Naive thymus-derived CD4-positive, alpha-beta T cell (primary cell): ENCODE data around the gene GNA12. TPM values are rescaled to one million over a fixed set of nuclear protein-coding genes. Genes with fewer than 3 reads are reported as not detected.
A peak's percentile ranks its signal among the peaks of the same experiment; 100 is the strongest.

Experiments used
- ATAC-seq: fragments of 150-1000 bp; cut with Tn5 transposase; 2 replicates; pipeline ENCODE4 v1.10.0; 2021; ENCODE audit warnings: mild to moderate bottlenecking, moderate library complexity
- CTCF ChIA-PET: fragments of 350-600 bp; sonication (Branson Sonifier 250); formaldehyde crosslinking; loops from one replicate; lab custom pipeline; 2021; ENCODE audit warnings: antibody characterized with exemption; lab: Charles Lee
- POLR2A ChIA-PET: fragments of 350-600 bp; sonication (Branson Sonifier 250); formaldehyde crosslinking; loops from one replicate; lab custom pipeline; 2021; ENCODE audit warnings: antibody characterized with exemption, inconsistent platforms; lab: Charles Lee
- DNase-seq, 9 donors: peaks; one replicate each; pipeline versions ENCODE4 v3.0.0 to v3.0.0-alpha.2; 2020 to 2022; ENCODE audit warnings: mixed read lengths in 1 of 9
- H3K27ac ChIP-seq: one replicate; pipeline ENCODE4 v1.7.0; 2013; ENCODE audit warnings: mild to moderate bottlenecking, low read depth, low read length, moderate library complexity
- H3K27me3 ChIP-seq, 2 donors: one replicate each; pipeline ENCODE4 v1.7.0; 2013; ENCODE audit warnings: low read length in 2 of 2, mild to moderate bottlenecking in 2 of 2, moderate library complexity in 2 of 2; ENCODE audit not compliant: control insufficient read depth in 2 of 2, insufficient read depth in 2 of 2
- H3K36me3 ChIP-seq, 3 experiments: 1 replicate in 2 of 3; 2 replicates in 1 of 3; pipeline ENCODE4 v1.7.0; 2013; ENCODE audit warnings: low read length in 3 of 3, mild to moderate bottlenecking in 3 of 3, moderate library complexity in 1 of 3; ENCODE audit not compliant: insufficient read depth in 3 of 3, control insufficient read depth in 2 of 3
- H3K4me1 ChIP-seq, 2 donors: one replicate each; pipeline ENCODE4 v1.7.0; 2013; ENCODE audit warnings: low read length in 2 of 2, mild to moderate bottlenecking in 2 of 2, moderate library complexity in 1 of 2; ENCODE audit not compliant: control insufficient read depth in 2 of 2, insufficient read depth in 2 of 2
- H3K4me3 ChIP-seq: 2 replicates; pipeline ENCODE4 v1.7.0; 2013; ENCODE audit warnings: mild to moderate bottlenecking, low read length
- H3K9me3 ChIP-seq, 3 experiments: 1 replicate in 2 of 3; 2 replicates in 1 of 3; pipeline ENCODE4 v1.7.0; 2013; ENCODE audit warnings: low read length in 3 of 3; ENCODE audit not compliant: control insufficient read depth in 2 of 3
- H3K27ac Mint-ChIP-seq, 9 donors: one replicate each; pipeline ENCODE4 v1.8.0; 2020 to 2022; ENCODE audit warnings: mixed read lengths in 9 of 9, mild to moderate bottlenecking in 8 of 9, moderate library complexity in 5 of 9, inconsistent platforms in 2 of 9
- H3K27me3 Mint-ChIP-seq, 5 donors: one replicate each; pipeline ENCODE4 v1.8.0; 2021 to 2022; ENCODE audit warnings: mixed read lengths in 5 of 5, mild to moderate bottlenecking in 1 of 5
- H3K36me3 Mint-ChIP-seq, 5 donors: one replicate each; pipeline ENCODE4 v1.8.0; 2020 to 2022; ENCODE audit warnings: mixed read lengths in 5 of 5, mild to moderate bottlenecking in 3 of 5, inconsistent platforms in 1 of 5
- H3K4me1 Mint-ChIP-seq, 7 donors: one replicate each; pipeline ENCODE4 v1.8.0; 2020 to 2022; ENCODE audit warnings: mixed read lengths in 7 of 7, mild to moderate bottlenecking in 3 of 7, inconsistent platforms in 1 of 7
- H3K4me3 Mint-ChIP-seq, 10 donors: one replicate each; pipeline ENCODE4 v1.8.0; 2020 to 2022; ENCODE audit warnings: mild to moderate bottlenecking in 10 of 10, mixed read lengths in 10 of 10, moderate library complexity in 6 of 10, inconsistent platforms in 2 of 10
- H3K9me3 Mint-ChIP-seq, 11 donors: one replicate each; pipeline ENCODE4 v1.8.0; 2020 to 2022; ENCODE audit warnings: mixed read lengths in 11 of 11, mild to moderate bottlenecking in 4 of 11, inconsistent platforms in 1 of 11, moderate library complexity in 1 of 11
- intact Hi-C, 2 donors: fragments of 100-400 bp; cut with micrococcal nuclease; formaldehyde crosslinking; loops; one replicate each; pipeline ENCODE4 v1.15.1; 2023
- polyA plus RNA-seq, 2 donors: library from polyadenylated mRNA; unstranded; fragments of 300-500 nt; fragmentation: Illumina TruSeq; gene quantifications; one replicate each; pipeline ENCODE4 v1.2.3, GENCODE V29; 2021
- total RNA-seq, 6 experiments: library from RNA in 5 of 6; stranded (reverse) in 5 of 6; gene quantifications; 1 replicate in 5 of 6; 2 replicates in 1 of 6; pipeline ENCODE4 v1.2.3 and lab custom pipeline; 2021 to 2026

The GNA12 gene
- total and polyA plus RNA-seq, 7 experiments from 2014 or later, result 4.2 to 25.7 (median 18.5) TPM

DNA sequence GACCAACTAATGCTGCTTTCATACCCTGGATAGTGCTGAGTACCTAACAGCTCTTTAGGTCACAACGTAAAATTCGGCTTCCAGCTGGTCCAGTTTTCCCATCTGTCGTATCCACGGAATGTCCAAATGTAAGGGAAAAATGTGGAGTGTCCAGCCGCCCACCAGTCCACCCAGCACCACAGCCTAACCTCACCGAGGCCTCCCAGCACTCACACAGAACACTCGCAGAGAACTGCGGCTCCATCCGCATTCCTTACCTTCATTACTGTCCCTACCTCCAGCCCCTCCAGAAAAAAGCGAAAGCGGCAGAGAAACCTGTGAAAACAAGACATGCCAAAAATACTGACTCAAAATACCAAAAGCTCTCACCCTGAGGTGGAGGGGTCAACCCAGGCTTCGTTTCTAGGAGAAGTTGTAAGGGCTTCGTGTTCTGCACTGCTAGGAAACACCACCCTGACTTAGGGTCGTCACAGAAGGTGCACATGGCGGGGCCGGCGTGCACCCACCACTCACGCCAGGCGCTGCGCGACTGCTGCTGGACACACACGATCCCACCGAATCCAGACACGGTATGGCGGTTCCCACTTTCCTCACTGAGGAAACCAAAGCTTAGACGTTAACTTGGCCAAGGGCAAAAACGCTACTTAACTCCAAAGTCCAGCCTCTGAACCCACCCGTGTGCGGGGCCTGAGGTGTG, 82.2 kb downstream of the GNA12 start:
- Mint-ChIP-seq H3K27me3 (no peaks in the 10 kb centered on the region), H3K4me1 (peaks cover 8 to 38% (median 20%) of the 10 kb centered on the region in 7 donors), H3K9me3 (peaks cover 0 to 2% (median 0%) of the 10 kb centered on the region in 11 donors), H3K27ac (peak overlapping the region in 1 of 9 donors; percentile 26), H3K4me3 (no peak overlapping the region), H3K36me3 (peaks cover 5 to 49% (median 20%) of the 10 kb centered on the region in 5 donors)
- Histone ChIP-seq H3K27ac (no peak overlapping the region), H3K9me3 (no peaks in the 10 kb centered on the region), H3K4me3 (no peak overlapping the region), H3K4me1 (peaks cover 0 to 29% of the 10 kb centered on the region in 2 donors), H3K36me3 (no peaks in the 10 kb centered on the region), H3K27me3 (no peaks in the 10 kb centered on the region)
- intact Hi-C loops, result no loop called here
- ChIA-PET POLR2A (no interaction called here), CTCF (no interaction called here)
- DNase-seq (no peak), ATAC-seq (no peak)

DNA sequence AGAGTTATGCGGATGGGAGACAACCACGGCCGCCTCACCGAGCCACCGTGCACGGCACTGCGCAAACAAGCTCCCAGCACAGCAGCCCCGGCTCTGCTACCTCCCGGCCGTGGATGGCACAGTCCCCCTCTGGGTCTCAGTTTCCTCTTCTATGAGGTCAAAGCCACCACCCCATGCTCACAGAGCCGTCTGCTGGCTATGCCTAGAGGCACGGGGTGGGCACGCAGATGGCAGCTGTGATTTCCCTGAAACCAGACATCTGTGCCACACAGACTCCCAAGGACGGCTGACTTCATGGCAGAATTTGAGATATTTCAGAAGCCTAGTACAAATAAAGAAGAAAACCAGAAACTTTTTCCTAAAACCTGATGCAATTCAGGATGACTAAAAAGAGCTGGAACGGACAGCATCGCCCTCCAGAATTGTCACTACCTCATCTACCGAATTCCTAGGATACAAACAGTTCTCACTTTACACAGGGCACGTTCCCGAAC, 82.9 kb downstream of the GNA12 start:
- peaks cover 7 to 52% (median 27%) of the 10 kb centered on the region in 5 donors for H3K36me3 Mint-ChIP-seq
- no peak overlapping the region for H3K4me3 Mint-ChIP-seq
- Histone ChIP-seq H3K27me3 (no peaks in the 10 kb centered on the region), H3K4me1 (peaks cover 0 to 29% of the 10 kb centered on the region in 2 donors), H3K27ac (no peak overlapping the region), H3K9me3 (no peaks in the 10 kb centered on the region), H3K36me3 (no peaks in the 10 kb centered on the region), H3K4me3 (no peak overlapping the region)
- peak overlapping the region in 2 of 9 donors; percentile 15 to 26 for H3K27ac Mint-ChIP-seq
- no peak for DNase-seq
- H3K9me3 Mint-ChIP-seq, result peaks cover 0 to 6% (median 0%) of the 10 kb centered on the region in 11 donors
- no peaks in the 10 kb centered on the region for H3K27me3 Mint-ChIP-seq
- CTCF ChIA-PET, result no interaction called here
- intact Hi-C loops, result no loop called here
- peaks cover 8 to 45% (median 20%) of the 10 kb centered on the region in 7 donors for H3K4me1 Mint-ChIP-seq
- no peak for ATAC-seq
- POLR2A ChIA-PET, result interaction anchor here (0.6 kb wide), 1 partner anchor 80 kb away, joined by 3 read pairs; no protein-coding TSS in a partner anchor

DNA sequence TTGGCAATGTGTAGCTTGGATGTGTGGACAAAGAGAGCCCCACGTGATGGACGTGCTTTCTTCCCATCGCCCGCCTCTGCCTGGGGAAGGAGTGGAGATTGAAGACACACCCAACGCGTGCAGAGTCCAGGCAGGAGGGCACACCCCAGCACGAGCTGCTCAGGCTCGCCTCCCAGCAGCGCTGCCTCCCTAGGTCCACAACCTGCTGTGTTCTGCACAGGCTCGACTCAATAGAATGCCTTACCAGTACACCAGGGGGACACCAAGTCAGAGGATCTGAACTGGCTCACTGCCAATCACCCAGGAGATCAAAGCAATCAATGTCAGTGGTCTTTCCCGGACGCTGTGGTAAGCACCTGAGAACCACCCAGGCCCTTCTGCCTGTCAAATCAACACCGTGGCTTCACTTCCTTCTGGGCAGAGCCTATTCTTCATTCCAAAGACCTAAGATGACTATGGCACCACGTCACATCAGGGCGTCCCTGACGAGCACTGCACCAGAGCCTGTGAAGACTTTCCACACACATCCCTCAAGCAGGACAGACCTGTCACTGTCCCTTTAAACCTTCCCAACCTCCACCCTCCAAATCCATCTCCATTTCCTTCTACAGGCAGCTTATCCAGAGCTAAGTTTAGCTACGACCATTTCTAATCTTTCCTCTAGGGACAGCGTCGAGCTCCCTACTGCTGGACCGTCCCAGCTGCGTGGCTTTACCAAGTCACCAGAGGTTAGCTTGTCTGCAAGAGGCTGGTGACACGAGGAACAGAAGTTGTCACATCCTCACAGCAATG, 83.8 kb downstream of the GNA12 start:
- DNase-seq (no peak), ATAC-seq (peak; percentile 62)
- peak overlapping the region in 3 of 9 donors; percentile 15 to 67 (median 44) for H3K27ac Mint-ChIP-seq
- ChIA-PET CTCF (no interaction called here), POLR2A (interaction anchor here (0.6 kb wide), 1 partner anchor 81 kb away, joined by 3 read pairs; no protein-coding TSS in a partner anchor)
- Histone ChIP-seq H3K27me3 (no peaks in the 10 kb centered on the region), H3K4me3 (no peak overlapping the region), H3K27ac (no peak overlapping the region), H3K4me1 (peaks cover 0 to 29% of the 10 kb centered on the region in 2 donors), H3K9me3 (no peaks in the 10 kb centered on the region), H3K36me3 (no peaks in the 10 kb centered on the region)
- H3K27me3 Mint-ChIP-seq, result no peaks in the 10 kb centered on the region
- H3K4me1 Mint-ChIP-seq, result peaks cover 8 to 45% (median 20%) of the 10 kb centered on the region in 7 donors
- peaks cover 0 to 13% (median 0%) of the 10 kb centered on the region in 11 donors for H3K9me3 Mint-ChIP-seq
- H3K4me3 Mint-ChIP-seq, result peak overlapping the region in 1 of 10 donors; percentile 35
- intact Hi-C loops, result no loop called here
- peaks cover 7 to 56% (median 34%) of the 10 kb centered on the region in 5 donors for H3K36me3 Mint-ChIP-seq

DNA sequence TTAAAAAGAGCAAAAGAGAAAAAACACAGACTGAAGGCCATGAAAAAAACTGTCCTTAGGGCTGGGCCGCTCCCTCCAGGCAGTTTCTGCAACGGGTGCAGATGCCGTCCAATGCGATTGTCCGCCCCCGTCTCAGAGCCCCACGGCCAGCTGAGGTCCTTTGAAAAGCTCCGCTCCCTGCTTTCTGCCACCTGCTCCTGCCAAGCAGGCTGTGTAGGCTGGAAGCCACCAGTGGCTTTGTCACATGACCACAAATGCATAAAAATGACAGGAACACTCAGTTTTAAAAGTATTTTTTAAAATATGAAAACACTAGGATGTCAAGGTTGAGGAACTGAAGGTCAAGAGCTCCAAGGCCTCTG, 84.4 kb downstream of the GNA12 start:
- Histone ChIP-seq H3K4me3 (no peak overlapping the region), H3K9me3 (no peaks in the 10 kb centered on the region), H3K27me3 (no peaks in the 10 kb centered on the region), H3K36me3 (no peaks in the 10 kb centered on the region), H3K4me1 (peaks cover 0 to 29% of the 10 kb centered on the region in 2 donors), H3K27ac (no peak overlapping the region)
- Mint-ChIP-seq H3K9me3 (peaks cover 0 to 13% (median 0%) of the 10 kb centered on the region in 11 donors), H3K27ac (peak overlapping the region in 1 of 9 donors; percentile 59), H3K4me3 (no peak overlapping the region), H3K4me1 (peaks cover 8 to 45% (median 20%) of the 10 kb centered on the region in 7 donors), H3K36me3 (peaks cover 11 to 61% (median 38%) of the 10 kb centered on the region in 5 donors), H3K27me3 (no peaks in the 10 kb centered on the region)
- no peak for ATAC-seq
- intact Hi-C loops, result loop anchor here in 1 of 2 donors (2.0 kb wide), 1 partner anchor 49 kb away; no protein-coding TSS in a partner anchor
- ChIA-PET POLR2A (no interaction called here), CTCF (no interaction called here)
- DNase-seq, result no peak

DNA sequence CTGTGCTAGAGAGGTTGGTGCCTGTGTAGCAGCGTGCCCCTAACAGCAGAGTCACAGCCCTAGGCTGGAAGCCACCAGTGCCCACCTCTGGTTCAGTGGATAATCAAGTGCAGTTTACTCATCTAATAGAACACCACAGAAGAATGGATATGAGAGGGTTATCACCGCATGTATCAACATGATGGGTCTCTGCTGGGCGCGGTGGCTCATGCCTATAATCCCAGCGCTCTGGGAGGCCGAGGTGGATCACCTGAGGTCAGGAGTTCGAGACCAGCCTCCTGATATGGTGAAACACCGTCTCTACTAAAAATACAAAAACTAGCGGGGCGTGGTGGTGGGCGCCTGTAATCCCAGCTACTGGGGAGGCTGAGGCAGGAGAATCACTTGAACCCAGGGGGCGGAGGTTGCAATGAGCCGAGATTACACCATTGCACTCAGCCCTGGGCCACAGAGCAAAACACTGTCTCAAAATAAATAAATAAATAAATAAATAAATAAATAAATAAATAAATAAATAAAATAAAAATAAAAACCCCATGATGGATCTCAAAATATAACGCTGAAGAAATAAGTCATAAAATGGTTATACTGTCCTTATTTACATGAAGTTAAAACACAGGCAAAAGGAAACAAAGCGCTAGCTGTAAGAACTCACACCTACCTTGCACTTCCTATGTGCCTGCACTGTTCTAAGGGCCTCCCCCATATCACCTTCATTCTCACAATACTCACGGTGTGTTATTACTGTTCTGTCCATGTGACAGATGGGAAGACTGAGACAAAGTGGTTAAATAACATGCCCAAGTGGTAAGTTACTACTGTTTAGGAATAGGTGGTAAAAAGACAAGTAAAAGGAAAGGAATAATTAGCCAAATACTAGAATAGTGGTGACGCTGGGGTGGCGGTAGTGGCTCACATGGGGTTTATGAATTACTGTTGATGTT, 85.2 kb downstream of the GNA12 start:
- DNase-seq (no peak), ATAC-seq (no peak)
- Mint-ChIP-seq H3K27ac (peak overlapping the region in 3 of 9 donors; percentile 41 to 92 (median 74)), H3K4me1 (peaks cover 8 to 45% (median 20%) of the 10 kb centered on the region in 7 donors), H3K4me3 (peak overlapping the region in 1 of 10 donors; percentile 57), H3K36me3 (peaks cover 11 to 64% (median 41%) of the 10 kb centered on the region in 5 donors), H3K9me3 (peaks cover 0 to 13% (median 0%) of the 10 kb centered on the region in 11 donors), H3K27me3 (no peaks in the 10 kb centered on the region)
- H3K36me3 ChIP-seq, result no peaks in the 10 kb centered on the region
- H3K4me3 ChIP-seq, result no peak overlapping the region
- CTCF ChIA-PET, result no interaction called here
- no peaks in the 10 kb centered on the region for H3K27me3 ChIP-seq
- H3K27ac ChIP-seq, result no peak overlapping the region
- H3K4me1 ChIP-seq, result peaks cover 0 to 29% of the 10 kb centered on the region in 2 donors
- intact Hi-C loops, result loop anchor here in 1 of 2 donors (1.0 to 2.0 kb wide), 2 partner anchors 14 to 48 kb away; no protein-coding TSS in a partner anchor
- no peaks in the 10 kb centered on the region for H3K9me3 ChIP-seq
- POLR2A ChIA-PET, result interaction anchor here (0.5 kb wide), 2 partner anchors 137 to 341 kb away, joined by 3 read pairs; no protein-coding TSS in a partner anchor
